A549 (cell line): ENCODE measurements around the gene PDZK1IP1. TPM values are rescaled to one million over a fixed set of nuclear protein-coding genes. Genes with fewer than 3 reads are reported as not detected.

Experiments
- ATAC-seq, 2 experiments: fragments of 200-7000 bp in 1 of 2; fragments of >200 bp in 1 of 2; cut with Nextera tagmentation in 1 of 2; cut with Tn5 transposase in 1 of 2; 3 replicates each; pipeline versions ENCODE4 v1.8.0 to v1.9.1; 2018 to 2020; ENCODE audit warnings: mild to moderate bottlenecking in 1 of 2, moderate library complexity in 1 of 2
- CTCF ChIA-PET: fragments of 300-600 bp; sonication (Branson Sonifier 250); formaldehyde crosslinking; extraction: SDS; loops from one replicate; lab custom pipeline; 2021; ENCODE audit warnings: antibody characterized with exemption, inconsistent platforms; lab: Yijun Ruan, JAX
- POLR2A ChIA-PET: fragments of 350-600 bp; formaldehyde crosslinking; extraction: SDS; loops from one replicate; lab custom pipeline; 2021; ENCODE audit warnings: antibody characterized with exemption, inconsistent platforms; lab: Yijun Ruan, JAX
- DNase-seq, 2 experiments: peaks; one replicate each; pipeline versions ENCODE4 v3.0.0 to v3.0.0-alpha.2; 2011 to 2016; ENCODE audit warnings: low read depth in 1 of 2, low spot score in 1 of 2
- FAIRE-seq: peaks from 2 replicates; lab custom pipeline; 2011; peaks lifted over from hg19 to GRCh38; lab: Jason Lieb, UNC
- H3K27ac ChIP-seq, 2 experiments: fragments of >200 bp; sonication (Bioruptor Twin); formaldehyde crosslinking; 3 replicates each; pipeline ENCODE4 v1.5.1; 2016 to 2017
- H3K4me1 ChIP-seq: fragments of >200 bp; sonication (Bioruptor Twin); formaldehyde crosslinking; 3 replicates; pipeline ENCODE4 v1.6.1; 2016
- H3K4me2 ChIP-seq: fragments of >200 bp; sonication (Bioruptor Twin); formaldehyde crosslinking; 3 replicates; pipeline ENCODE4 v1.6.1; 2016
- H3K4me3 ChIP-seq: fragments of >200 bp; sonication (Bioruptor Twin); formaldehyde crosslinking; 3 replicates; pipeline ENCODE4 v1.5.1; 2016
- H3K9me3 ChIP-seq: fragments of >200 bp; sonication (Bioruptor Twin); formaldehyde crosslinking; 3 replicates; pipeline ENCODE4 v1.6.1; 2016
- CHD2 ChIP-seq: fragments of 150-350 bp; IDR thresholded peaks from 2 replicates; pipeline ENCODE4 v1.6.1; 2014; ENCODE audit warnings: low read length; ENCODE audit not compliant: partially characterized antibody
- CTCF ChIP-seq: fragments of >200 bp; sonication (Bioruptor Twin); formaldehyde crosslinking; IDR thresholded peaks from 3 replicates; pipeline ENCODE4 v1.5.1; 2016
- EP300 ChIP-seq, 2 experiments: fragments of >200 bp; sonication (Bioruptor Twin); formaldehyde crosslinking; IDR thresholded peaks; 2 replicates in 1 of 2; 3 replicates in 1 of 2; pipeline ENCODE4 v1.6.1; 2016 to 2017
- FOSL2 ChIP-seq, 2 experiments: fragments of 450-650 bp in 1 of 2; fragments of >200 bp in 1 of 2; sonication (Bioruptor Twin) in 1 of 2; formaldehyde crosslinking; IDR thresholded peaks; 2 replicates each; pipeline versions ENCODE4 v1.5.0 to v1.6.1; 2016 to 2020; ENCODE audit warnings: mild to moderate bottlenecking in 1 of 2, moderate library complexity in 1 of 2
- FOXS1 ChIP-seq: fragments of 250-450 bp; sonication (Bioruptor Pico); IDR thresholded peaks from 2 replicates; pipeline ENCODE4 v1.5.0; 2020; ENCODE audit warnings: mild to moderate bottlenecking, moderate library complexity
- GATA3 ChIP-seq: IDR thresholded peaks from 2 replicates; pipeline ENCODE4 v1.6.1; 2012; ENCODE audit warnings: borderline replicate concordance
- HEYL ChIP-seq: fragments of 250-450 bp; sonication (Bioruptor Pico); IDR thresholded peaks from 2 replicates; pipeline ENCODE4 v1.8.0; 2021; ENCODE audit warnings: mild to moderate bottlenecking, moderate library complexity
- HOXB13 ChIP-seq: fragments of 250-450 bp; sonication (Bioruptor Pico); IDR thresholded peaks from 2 replicates; pipeline ENCODE4 v1.5.0; 2020; ENCODE audit warnings: low read depth, mild to moderate bottlenecking, moderate library complexity
- KDM5A ChIP-seq: fragments of 200-600 bp; sonication (generic); IDR thresholded peaks from 2 replicates; pipeline ENCODE4 v1.6.1; 2016; ENCODE audit warnings: antibody characterized with exemption, mild to moderate bottlenecking
- MAX ChIP-seq: IDR thresholded peaks from 2 replicates; pipeline ENCODE4 v1.6.1; 2012
- MYC ChIP-seq: IDR thresholded peaks from 2 replicates; pipeline ENCODE4 v1.6.1; 2012; ENCODE audit warnings: mild to moderate bottlenecking, inconsistent platforms, low read length, improper control_type of control experiment, borderline replicate concordance
- NR3C1 ChIP-seq: fragments of >200 bp; sonication (Bioruptor Twin); formaldehyde crosslinking; IDR thresholded peaks from 3 replicates; pipeline ENCODE4 v1.6.1; 2017
- PHF8 ChIP-seq: fragments of 200-600 bp; sonication (generic); IDR thresholded peaks from 2 replicates; pipeline ENCODE4 v1.6.1; 2016; ENCODE audit warnings: low read depth, mild to moderate bottlenecking, antibody characterized with exemption, moderate library complexity, borderline replicate concordance
- POLR2A ChIP-seq: IDR thresholded peaks from 2 replicates; pipeline ENCODE4 v1.6.1; 2012; ENCODE audit warnings: mild to moderate bottlenecking, low read length
- RAD21 ChIP-seq, 2 experiments: fragments of >200 bp in 1 of 2; sonication (Bioruptor Twin) in 1 of 2; formaldehyde crosslinking in 1 of 2; IDR thresholded peaks in 1 of 2; conservative IDR thresholded peaks in 1 of 2; 2 replicates in 1 of 2; 3 replicates in 1 of 2; pipeline ENCODE4 v1.6.1; 2012 to 2018; ENCODE audit warnings: inconsistent platforms in 1 of 2
- RNF2 ChIP-seq: fragments of 200-600 bp; sonication (generic); IDR thresholded peaks from 2 replicates; pipeline ENCODE4 v1.6.1; 2016; ENCODE audit warnings: low read depth, mild to moderate bottlenecking, antibody characterized with exemption, moderate library complexity, borderline replicate concordance
- SMC3 ChIP-seq: fragments of >200 bp; sonication (Bioruptor Twin); formaldehyde crosslinking; IDR thresholded peaks from 3 replicates; pipeline ENCODE4 v1.6.1; 2018; ENCODE audit warnings: inconsistent platforms
- TP53 ChIP-seq: fragments of 250-450 bp; sonication (Bioruptor Pico); IDR thresholded peaks from 2 replicates; pipeline ENCODE4 v1.5.0; 2021; ENCODE audit warnings: mild to moderate bottlenecking, moderate library complexity
- ZC3H11A ChIP-seq: fragments of 450-650 bp; IDR thresholded peaks from 2 replicates; pipeline ENCODE4 v1.6.1; 2014; ENCODE audit warnings: antibody characterized with exemption, mild to moderate bottlenecking
- ZFP36 ChIP-seq: fragments of 450-650 bp; IDR thresholded peaks from 2 replicates; pipeline ENCODE4 v1.6.1; 2014; ENCODE audit warnings: borderline replicate concordance; ENCODE audit not compliant: partially characterized antibody
- ZNF302 ChIP-seq: fragments of 250-450 bp; sonication (Bioruptor Pico); IDR thresholded peaks from 2 replicates; pipeline ENCODE4 v1.9.0; 2021; ENCODE audit warnings: inconsistent platforms, mild to moderate bottlenecking, moderate library complexity
- ZSCAN20 ChIP-seq: fragments of 250-450 bp; sonication (Bioruptor Pico); IDR thresholded peaks from 2 replicates; pipeline ENCODE4 v1.8.0; 2022; ENCODE audit warnings: mild to moderate bottlenecking, moderate library complexity
- WGBS: methylation state at CpG from one replicate; pipeline ENCODE4 v1.1.6; 2017; ENCODE audit errors: missing lambda C conversion rate; 5-methylcytosine and 5-hydroxymethylcytosine counted together
- polyA plus RNA-seq, 4 experiments: library from polyadenylated mRNA; depleted of rRNA in 3 of 4; stranded (reverse); fragments of >200 nt; fragmentation: RNase III in 1 of 4; extraction: RNeasy Plus Mini Kit Qiagen cat#74134 plus additional on column Dnase treatment in 1 of 4; gene quantifications; 2 replicates in 3 of 4; 3 replicates in 1 of 4; pipeline ENCODE4 v1.2.3, GENCODE V29; 2011 to 2017
- TF ChIP-seq, protein P1 (sequence below): IDR thresholded peaks from 2 replicates; pipeline ENCODE4 v1.6.1; 2012

Gene PDZK1IP1
- polyA plus RNA-seq, 2 of the 4 experiments (the other 2 are of a cell fraction): 2.2 to 6.4 TPM

GRCh38 chr1:47178654-47179016, 11.2 kb downstream of the PDZK1IP1 start:
- Histone ChIP-seq H3K27ac (peak overlapping the region; percentile 81 to 90), H3K9me3 (no peaks in the 10 kb centered on the region), H3K4me1 (peaks cover 36% of the 10 kb centered on the region), H3K4me2 (peak overlapping the region; percentile 98), H3K4me3 (peak overlapping the region; percentile 46)
- DNase-seq: no peak
- ChIA-PET POLR2A (interaction anchor here (0.9 to 1.4 kb wide), 6 partner anchors 11 to 259 kb away, joined by 3 to 8 read pairs (median 5); partner anchors contain the start of genes CMPK1, FOXD2, PDZK1IP1 and STIL), CTCF (interaction anchor here (0.8 to 9.1 kb wide), 28 partner anchors 12 to 819 kb away, joined by 3 to 142 read pairs (median 4); partner anchors contain the start of genes PDZK1IP1 and TRABD2B)
- TF ChIP-seq PHF8 (no peak), EP300 (IDR thresholded peaks at IDR 0.05) (no peak), MYC (no peak), HEYL (CRISPR knock-in tag) (no peak), FOSL2 (IDR thresholded peaks at IDR 0.05) (no peak), FOSL2 (CRISPR knock-in tag; IDR thresholded peaks at IDR 0.05) (no peak), CTCF (no peak), FOXS1 (CRISPR knock-in tag) (no peak), NR3C1 (no peak), HOXB13 (CRISPR knock-in tag) (no peak), ZNF302 (CRISPR knock-in tag) (no peak), ZFP36 (no peak), MAX (no peak), GATA3 (no peak), TP53 (no peak), POLR2A (no peak), CHD2 (no peak), RNF2 (no peak), ZSCAN20 (CRISPR knock-in tag) (no peak)
- TF ChIP-seq, protein P1, sequence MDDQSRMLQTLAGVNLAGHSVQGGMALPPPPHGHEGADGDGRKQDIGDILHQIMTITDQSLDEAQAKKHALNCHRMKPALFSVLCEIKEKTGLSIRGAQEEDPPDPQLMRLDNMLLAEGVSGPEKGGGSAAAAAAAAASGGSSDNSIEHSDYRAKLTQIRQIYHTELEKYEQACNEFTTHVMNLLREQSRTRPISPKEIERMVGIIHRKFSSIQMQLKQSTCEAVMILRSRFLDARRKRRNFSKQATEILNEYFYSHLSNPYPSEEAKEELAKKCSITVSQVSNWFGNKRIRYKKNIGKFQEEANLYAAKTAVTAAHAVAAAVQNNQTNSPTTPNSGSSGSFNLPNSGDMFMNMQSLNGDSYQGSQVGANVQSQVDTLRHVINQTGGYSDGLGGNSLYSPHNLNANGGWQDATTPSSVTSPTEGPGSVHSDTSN: no peak
- no peak for ATAC-seq
- 91% methylated on average over 8 of the region's 8 CpGs for WGBS
- no peak for FAIRE-seq

DNA sequence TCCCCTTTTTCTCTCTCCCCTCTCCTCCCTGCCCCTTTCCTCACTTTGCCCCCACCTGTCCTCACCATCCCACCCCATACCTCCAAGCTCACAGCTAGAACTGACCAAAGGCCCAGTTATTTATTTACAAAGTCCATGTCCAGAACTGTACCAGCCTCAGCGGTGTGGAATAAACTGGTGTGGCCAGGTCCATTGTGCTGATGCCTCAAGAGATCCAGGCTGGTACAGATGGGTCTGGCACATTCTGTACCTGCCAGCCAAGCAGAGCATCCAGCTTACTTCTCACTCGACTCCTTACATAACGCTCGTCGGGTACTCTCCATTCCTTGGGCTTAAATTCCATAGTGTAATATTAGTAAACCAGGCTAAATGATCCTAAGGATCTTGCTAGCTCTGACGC, 11.8 kb downstream of the PDZK1IP1 start:
- ChIA-PET POLR2A (no interaction called here), CTCF (interaction anchor here (0.8 to 9.1 kb wide), 11 partner anchors 11 to 302 kb away, joined by 3 to 142 read pairs (median 8); partner anchors contain the start of gene PDZK1IP1)
- DNase-seq (no peak), FAIRE-seq (no peak), ATAC-seq (no peak)
- Histone ChIP-seq H3K4me2 (no peak overlapping the region), H3K4me1 (peaks cover 36% of the 10 kb centered on the region), H3K9me3 (no peaks in the 10 kb centered on the region), H3K4me3 (no peak overlapping the region), H3K27ac (no peak overlapping the region)
- 93% methylated on average over 6 of the region's 6 CpGs for WGBS
- TF ChIP-seq KDM5A: no peak

DNA sequence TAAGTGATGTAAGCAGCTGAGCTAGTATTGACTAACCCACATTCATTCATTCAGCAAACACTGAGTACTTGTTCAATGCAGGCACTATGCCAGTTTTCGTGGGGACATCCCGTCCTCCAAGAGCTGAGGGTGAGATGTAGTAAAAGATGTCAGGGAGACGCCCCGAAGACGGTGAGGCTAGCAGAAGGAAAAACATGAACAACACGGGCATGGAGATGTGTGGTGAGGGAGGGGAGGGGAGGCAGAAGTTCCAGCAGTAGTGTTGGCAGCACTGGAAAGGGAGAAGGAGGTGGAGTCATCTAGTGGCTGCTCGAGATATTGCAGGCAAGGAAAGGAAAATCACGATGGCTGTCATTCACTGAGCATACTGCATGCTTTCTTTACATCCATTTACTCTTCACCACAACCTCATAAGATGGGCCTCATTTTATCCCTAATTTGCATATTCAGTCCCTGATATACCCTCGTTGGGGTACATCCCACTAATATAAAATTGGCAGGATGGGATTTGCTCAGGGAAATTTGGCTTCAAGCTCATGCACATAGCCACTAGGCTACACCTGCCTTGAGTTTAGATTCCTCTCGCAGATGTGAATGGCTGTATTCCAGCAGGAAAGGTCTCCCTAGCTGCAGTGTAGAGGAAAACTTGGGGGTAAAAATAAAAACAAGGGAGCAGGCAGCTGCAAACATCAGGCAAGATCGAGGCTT, 14.5 kb downstream of the PDZK1IP1 start:
- peak; percentile 61 to 68; a peak in 5 of 6 replicates for ATAC-seq
- POLR2A ChIA-PET: no interaction called here
- peak; percentile 59 to 77 for DNase-seq
- no peaks in the 10 kb centered on the region for H3K9me3 ChIP-seq
- peak overlapping the region; percentile 59 for H3K4me2 ChIP-seq
- H3K27ac ChIP-seq: no peak overlapping the region
- CTCF ChIA-PET: interaction anchor here (0.7 to 9.1 kb wide), 14 partner anchors 9 to 551 kb away, joined by 3 to 142 read pairs (median 3); partner anchors contain the start of gene PDZK1IP1
- H3K4me1 ChIP-seq: peaks cover 10% of the 10 kb centered on the region
- 4% methylated on average over 11 of the region's 11 CpGs for WGBS
- TF ChIP-seq ZC3H11A (no peak), CTCF (peak; percentile 63), RAD21 (conservative IDR thresholded peaks at IDR 0.05 in 1 of 2, IDR thresholded peaks at IDR 0.05 in 1 of 2) (peak; percentile 50 to 61), SMC3 (peak; percentile 41; the same call in 2 of the 3 replicates)
- no peak overlapping the region for H3K4me3 ChIP-seq
- FAIRE-seq: no peak
